Rectal smooth muscle tissue (tissue), 1 donor: ENCODE results near the gene OPCML.

ENCODE experiments used
- H3K27ac ChIP-seq: one replicate; pipeline ENCODE4 v1.7.0; 2013; ENCODE audit warnings: low read depth, low read length, inconsistent platforms
- H3K27me3 ChIP-seq: one replicate; pipeline ENCODE4 v1.7.0; 2013; ENCODE audit warnings: low read length; ENCODE audit not compliant: control insufficient read depth, insufficient read depth
- H3K36me3 ChIP-seq: one replicate; pipeline ENCODE4 v1.7.0; 2013; ENCODE audit warnings: low read length; ENCODE audit not compliant: control insufficient read depth, insufficient read depth
- H3K4me1 ChIP-seq: one replicate; pipeline ENCODE4 v1.7.0; 2013; ENCODE audit warnings: low read length; ENCODE audit not compliant: control insufficient read depth, insufficient read depth
- H3K4me3 ChIP-seq: one replicate; pipeline ENCODE4 v1.7.0; 2013; ENCODE audit warnings: low read length
- H3K9ac ChIP-seq: one replicate; pipeline ENCODE4 v1.7.0; 2013; ENCODE audit warnings: low read length

OPCML gene

DNA sequence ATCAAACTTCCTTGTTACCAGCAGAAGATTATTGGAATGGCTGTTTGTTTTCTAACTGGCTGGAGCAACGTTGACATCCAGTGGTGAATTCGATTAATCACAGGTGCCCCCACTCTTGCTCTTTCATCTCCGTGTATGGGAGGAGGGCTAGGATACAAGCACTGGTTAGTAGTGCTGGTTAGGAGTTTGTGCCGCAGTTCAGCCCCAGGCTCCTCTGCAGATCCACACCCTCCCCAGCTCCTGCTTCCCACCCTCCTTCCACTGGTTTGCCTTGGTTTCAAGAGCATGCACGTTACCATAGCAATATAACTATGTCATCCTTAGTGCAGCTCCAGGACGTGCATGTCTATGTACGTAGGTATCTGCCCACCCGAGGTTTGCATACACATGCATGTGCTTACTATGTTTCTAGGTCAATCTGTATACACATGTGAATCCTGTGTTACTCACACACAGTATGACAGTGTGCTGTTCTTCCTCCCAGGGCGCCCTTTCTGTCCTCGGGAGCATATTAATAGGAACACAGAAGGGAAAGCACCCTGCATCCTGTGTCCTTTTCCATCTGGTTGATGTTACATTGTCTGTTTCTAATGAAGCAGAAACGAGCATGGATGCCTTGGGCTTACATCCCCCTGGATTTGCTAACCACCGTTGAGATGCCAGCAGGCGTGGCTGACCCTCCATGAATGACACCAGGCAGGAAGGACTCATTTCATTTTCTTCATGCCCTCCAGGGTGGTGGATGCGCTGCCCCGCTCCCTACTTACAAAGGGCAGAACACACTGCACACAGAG is 539.3 kb downstream of the OPCML start:
- H3K4me3 ChIP-seq = no peak overlapping the region
- H3K4me1 ChIP-seq = no peaks in the 10 kb centered on the region
- no peaks in the 10 kb centered on the region for H3K27me3 ChIP-seq
- H3K36me3 ChIP-seq = no peaks in the 10 kb centered on the region
- H3K27ac ChIP-seq = no peak overlapping the region
- H3K9ac ChIP-seq = no peak overlapping the region

DNA sequence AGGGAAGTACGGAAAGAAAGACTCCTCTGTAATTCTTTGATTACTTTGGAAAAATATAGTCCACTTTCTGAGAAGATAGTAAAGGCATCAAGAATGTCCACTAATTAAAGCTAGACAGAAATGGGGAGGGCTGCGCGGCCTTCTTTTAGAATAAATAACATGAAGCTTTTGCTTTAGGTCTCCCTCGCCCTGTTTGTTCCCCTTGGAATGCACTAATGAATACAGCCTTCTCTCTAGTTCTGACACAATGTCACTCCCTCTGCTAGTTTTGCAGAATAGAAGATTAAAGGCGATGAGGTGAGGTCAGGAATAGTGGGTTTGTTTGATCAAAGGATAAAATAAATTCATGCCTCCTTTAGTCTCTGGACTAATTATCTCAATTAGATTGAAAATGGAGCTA is 543.9 kb downstream of the OPCML start:
- Histone ChIP-seq H3K27ac (no peak overlapping the region), H3K27me3 (no peaks in the 10 kb centered on the region), H3K4me3 (no peak overlapping the region), H3K36me3 (no peaks in the 10 kb centered on the region), H3K4me1 (no peaks in the 10 kb centered on the region), H3K9ac (no peak overlapping the region)

DNA sequence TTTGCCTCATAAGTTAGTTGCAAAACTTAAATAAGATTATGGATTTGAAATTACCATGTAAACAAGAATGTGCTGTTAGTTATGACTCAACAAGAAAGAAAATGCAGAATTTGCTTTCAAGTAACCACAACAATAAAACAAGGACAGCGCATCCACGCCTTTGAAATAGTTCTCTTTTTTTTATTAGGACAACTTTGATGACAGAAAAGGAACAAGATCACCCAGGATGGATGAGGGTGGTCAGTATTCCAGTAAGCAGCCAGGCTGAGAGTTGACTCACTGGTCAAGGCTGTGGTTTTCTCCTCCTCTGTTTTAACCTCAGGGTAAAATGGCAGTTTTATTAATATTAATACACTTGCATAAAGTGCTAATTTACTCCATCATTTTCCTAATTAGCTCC is 544.4 kb downstream of the OPCML start:
- Histone ChIP-seq H3K27ac (no peak overlapping the region), H3K27me3 (no peaks in the 10 kb centered on the region), H3K4me1 (no peaks in the 10 kb centered on the region), H3K4me3 (no peak overlapping the region), H3K9ac (no peak overlapping the region), H3K36me3 (no peaks in the 10 kb centered on the region)

DNA sequence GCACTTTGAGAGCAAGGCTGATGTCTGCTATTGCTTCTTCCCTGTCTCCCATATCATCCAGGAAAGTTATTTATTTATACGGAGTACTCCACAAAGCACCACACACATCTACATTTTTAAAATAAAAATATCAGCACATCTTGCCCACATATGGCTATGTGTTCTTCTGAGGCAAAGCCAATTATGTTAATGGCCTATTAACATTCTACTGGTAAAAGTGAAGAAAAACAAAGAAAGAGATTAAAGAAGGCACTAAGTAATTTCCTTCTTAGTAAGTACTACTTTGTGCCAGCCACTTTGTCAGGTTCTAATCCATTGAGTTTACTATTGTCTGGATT is 548.7 kb downstream of the OPCML start:
- Histone ChIP-seq H3K4me1 (no peaks in the 10 kb centered on the region), H3K27me3 (no peaks in the 10 kb centered on the region), H3K9ac (no peak overlapping the region), H3K4me3 (no peak overlapping the region), H3K36me3 (no peaks in the 10 kb centered on the region), H3K27ac (no peak overlapping the region)

DNA sequence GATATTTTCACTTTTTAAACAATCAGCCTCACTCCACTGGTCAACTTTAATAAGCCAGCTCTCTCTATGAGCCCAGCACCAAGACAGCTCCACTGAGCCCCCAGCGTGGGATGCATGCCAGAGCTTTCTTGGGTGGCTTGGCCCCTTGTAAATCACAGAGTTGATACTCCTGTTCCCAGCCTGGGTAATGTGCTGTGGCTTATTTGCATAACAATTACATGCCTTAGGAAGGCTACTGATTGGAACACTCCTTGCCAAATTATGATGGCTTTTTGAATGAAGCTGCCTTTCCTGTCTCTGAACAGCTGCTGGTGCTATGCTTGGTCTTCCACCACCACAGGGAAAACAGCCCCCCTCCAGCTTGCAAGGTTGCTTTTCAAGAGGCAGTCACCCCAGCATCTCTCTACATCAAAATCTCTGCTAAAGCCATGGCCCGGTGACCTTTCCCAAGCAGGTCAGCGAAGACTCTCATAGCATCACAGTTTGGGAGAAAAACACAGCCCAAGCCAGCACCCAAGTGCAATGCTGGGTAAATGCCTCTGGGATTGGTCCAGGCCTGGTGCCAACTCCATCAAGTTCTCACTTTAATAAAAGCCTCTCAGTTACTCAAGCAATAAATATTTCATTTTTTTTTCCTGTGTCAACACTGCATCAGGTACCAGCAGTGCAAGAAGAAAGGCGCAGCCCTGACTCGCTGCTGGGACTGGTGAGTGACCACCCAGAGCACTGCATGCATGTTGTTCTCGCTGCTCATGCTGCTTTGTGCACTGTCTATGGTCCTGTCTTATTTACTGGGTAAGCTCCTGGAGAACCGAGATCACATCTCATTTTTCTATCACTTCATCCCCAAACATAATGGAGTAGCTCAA is 549.3 kb downstream of the OPCML start:
- H3K27ac ChIP-seq = no peak overlapping the region
- H3K36me3 ChIP-seq = no peaks in the 10 kb centered on the region
- H3K4me1 ChIP-seq = no peaks in the 10 kb centered on the region
- H3K27me3 ChIP-seq = no peaks in the 10 kb centered on the region
- H3K9ac ChIP-seq = no peak overlapping the region
- no peak overlapping the region for H3K4me3 ChIP-seq

DNA sequence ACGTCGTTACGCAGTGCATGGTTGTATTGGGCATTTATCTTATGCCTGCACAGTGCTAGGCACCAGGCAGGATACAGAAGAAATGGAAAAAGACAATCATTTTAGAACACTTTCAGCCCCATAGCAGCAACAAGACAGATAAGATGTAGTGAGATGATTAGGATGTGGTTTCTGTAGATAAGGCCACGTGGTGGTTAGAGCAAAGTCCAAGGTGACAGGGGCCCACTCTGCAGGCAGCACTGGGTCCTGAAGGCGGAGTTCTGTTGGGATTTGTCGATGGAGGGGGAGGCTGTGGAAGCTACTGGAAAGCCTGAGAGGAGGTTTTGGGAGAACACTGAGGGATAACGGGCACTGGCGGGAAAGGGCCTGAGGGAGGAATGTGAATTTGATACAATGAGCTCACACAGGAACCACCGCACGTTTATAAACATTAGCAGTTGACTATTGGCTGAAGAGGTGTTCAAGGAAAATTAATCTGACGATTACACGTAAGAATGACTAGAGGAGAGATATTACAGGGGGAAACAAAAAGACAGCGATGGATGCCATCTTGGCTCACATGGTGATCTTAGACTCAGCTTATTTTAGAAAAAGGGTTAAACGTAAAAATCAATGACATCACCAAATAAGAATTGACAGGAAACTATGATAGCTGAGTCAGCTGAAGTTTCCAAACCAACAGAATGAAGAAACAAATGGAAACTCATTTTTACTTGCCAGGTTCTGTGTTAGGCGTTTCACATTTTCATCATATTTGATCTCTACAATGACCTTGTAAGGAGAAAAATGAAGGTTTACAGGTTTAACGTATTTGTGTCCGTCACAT is 551.0 kb downstream of the OPCML start:
- Histone ChIP-seq H3K4me3 (no peak overlapping the region), H3K9ac (no peak overlapping the region), H3K4me1 (no peaks in the 10 kb centered on the region), H3K36me3 (no peaks in the 10 kb centered on the region), H3K27ac (no peak overlapping the region), H3K27me3 (no peaks in the 10 kb centered on the region)

DNA sequence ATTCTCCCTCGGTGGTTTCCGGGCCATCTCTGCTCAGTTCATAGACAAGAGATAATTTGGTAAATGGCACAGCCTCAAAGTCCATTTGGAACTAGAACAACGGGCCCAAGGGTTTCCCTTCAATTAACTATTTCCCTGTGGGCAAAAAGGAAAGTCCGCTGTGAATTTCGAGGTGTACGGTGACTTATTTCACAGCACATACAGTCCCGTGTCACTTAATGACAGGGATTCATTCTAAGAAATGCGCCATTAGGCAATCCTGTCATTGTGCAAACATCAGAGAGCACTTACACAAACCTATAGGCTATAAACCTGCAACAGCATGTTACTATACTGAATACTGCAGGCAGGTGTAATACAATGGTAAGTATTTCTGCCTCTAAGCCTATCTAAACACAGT is 551.6 kb downstream of the OPCML start:
- H3K4me3 ChIP-seq = no peak overlapping the region
- no peak overlapping the region for H3K9ac ChIP-seq
- no peak overlapping the region for H3K27ac ChIP-seq
- no peaks in the 10 kb centered on the region for H3K27me3 ChIP-seq
- no peaks in the 10 kb centered on the region for H3K36me3 ChIP-seq
- H3K4me1 ChIP-seq = no peaks in the 10 kb centered on the region

DNA sequence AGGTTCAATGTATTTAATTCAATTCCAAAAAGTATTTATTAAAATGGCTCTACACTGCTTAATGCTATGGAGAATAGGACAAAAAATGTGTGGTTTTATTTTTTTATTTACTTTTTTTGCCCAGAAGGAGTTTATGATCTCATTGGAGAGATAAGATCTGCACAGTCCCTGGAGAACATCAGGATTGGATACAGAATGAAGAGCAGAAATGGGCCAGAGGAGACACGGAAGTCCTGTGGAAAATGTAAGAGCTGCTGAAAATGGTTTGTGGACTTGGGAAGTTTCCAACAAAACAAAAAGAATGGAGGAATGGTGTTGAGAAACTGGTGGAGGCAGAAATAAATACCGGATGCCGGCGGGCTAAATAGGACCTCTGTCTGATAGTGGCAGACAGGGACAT is 554.6 kb downstream of the OPCML start:
- Histone ChIP-seq H3K4me1 (no peaks in the 10 kb centered on the region), H3K36me3 (no peaks in the 10 kb centered on the region), H3K4me3 (no peak overlapping the region), H3K27ac (no peak overlapping the region), H3K27me3 (no peaks in the 10 kb centered on the region), H3K9ac (no peak overlapping the region)

DNA sequence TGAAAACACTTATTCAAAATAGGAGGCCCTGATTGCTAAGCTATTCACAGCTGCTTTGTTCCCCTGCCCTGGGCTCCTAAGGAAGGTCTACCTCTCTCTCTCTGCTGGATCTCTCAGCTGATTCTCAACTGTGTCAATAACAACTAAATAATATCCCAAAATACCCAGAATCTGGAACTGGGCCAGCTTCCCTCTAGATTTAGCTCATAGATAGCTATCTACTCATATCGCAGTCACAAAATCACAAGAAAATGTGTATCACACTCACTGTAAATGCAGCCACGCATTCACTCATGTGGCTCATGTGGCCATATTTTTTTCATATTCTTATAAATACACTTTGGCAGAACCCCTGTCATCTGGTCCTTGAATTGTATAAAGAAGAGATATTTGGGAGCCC is 555.1 kb downstream of the OPCML start:
- H3K4me3 ChIP-seq = no peak overlapping the region
- no peaks in the 10 kb centered on the region for H3K36me3 ChIP-seq
- H3K4me1 ChIP-seq = no peaks in the 10 kb centered on the region
- H3K27me3 ChIP-seq = no peaks in the 10 kb centered on the region
- H3K9ac ChIP-seq = no peak overlapping the region
- H3K27ac ChIP-seq = no peak overlapping the region

DNA sequence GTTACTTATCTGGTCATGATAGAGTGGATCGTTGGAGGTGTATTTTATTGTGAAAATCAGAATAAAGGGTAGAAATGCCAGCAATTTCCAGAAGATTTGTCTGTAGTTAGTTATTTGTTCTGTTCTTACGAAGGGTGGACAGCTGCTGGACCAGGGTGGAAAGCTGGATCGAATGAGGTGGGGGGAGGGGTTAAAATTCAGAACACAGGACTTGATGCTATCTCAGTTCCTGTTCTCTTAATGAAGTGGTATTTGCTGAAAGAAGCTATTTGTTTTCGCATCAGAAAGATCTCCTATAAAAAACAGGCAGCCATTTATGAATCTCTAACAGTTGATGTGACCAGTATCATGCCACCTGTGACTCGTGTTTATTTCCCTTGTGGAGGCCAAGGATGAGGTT is 556.2 kb downstream of the OPCML start:
- H3K4me1 ChIP-seq = no peaks in the 10 kb centered on the region
- no peaks in the 10 kb centered on the region for H3K27me3 ChIP-seq
- no peak overlapping the region for H3K4me3 ChIP-seq
- H3K27ac ChIP-seq = no peak overlapping the region
- no peak overlapping the region for H3K9ac ChIP-seq
- H3K36me3 ChIP-seq = no peaks in the 10 kb centered on the region

DNA sequence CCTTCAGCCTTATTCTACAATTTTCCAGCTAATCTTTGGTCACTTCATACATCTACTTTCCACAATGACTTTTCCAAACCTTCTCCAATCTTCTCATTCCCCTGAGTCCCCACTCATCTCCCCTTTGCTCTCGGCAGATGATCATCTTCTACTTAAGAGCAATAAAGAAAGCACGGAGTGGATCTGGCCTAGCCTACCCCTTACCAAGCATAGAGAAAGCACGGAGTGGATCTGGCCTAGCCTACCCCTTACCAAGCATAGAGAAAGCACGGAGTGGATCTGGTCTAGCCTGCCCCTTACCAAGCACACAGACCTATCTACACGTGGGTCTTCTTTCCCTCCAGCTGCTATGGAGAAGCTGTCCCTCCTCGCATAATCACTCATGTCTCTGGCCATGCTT is 558.6 kb downstream of the OPCML start:
- Histone ChIP-seq H3K27me3 (no peaks in the 10 kb centered on the region), H3K27ac (no peak overlapping the region), H3K4me3 (no peak overlapping the region)

DNA sequence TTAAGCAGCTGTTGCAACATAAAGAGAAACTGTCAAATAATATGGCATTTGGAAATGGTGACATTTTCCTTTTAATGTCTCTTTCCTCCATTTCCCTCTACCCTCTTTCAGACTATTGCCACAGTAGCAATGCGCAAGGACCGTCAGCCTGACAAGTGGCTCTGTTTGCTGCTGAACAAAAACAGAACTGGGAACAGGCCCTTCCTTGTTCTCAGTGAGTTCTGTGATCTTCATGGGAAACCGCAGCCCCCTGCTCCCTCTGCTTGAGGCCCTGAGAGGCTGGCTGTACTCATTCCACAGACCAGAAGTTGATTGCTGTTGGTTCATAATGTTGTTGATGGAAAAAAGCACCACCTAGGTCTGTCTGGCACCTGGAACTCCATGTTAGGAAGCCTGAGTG is 559.7 kb downstream of the OPCML start:
- no peaks in the 10 kb centered on the region for H3K27me3 ChIP-seq
- no peak overlapping the region for H3K27ac ChIP-seq
- no peak overlapping the region for H3K4me3 ChIP-seq
- no peak overlapping the region for H3K9ac ChIP-seq
- H3K36me3 ChIP-seq = no peaks in the 10 kb centered on the region
- H3K4me1 ChIP-seq = no peaks in the 10 kb centered on the region

More for the DNA sequence above, 558.6 kb downstream of the OPCML start:
- Histone ChIP-seq H3K9ac (no peak overlapping the region), H3K4me1 (no peaks in the 10 kb centered on the region), H3K36me3 (no peaks in the 10 kb centered on the region)
